Smooth muscle cell of the brain vasculature (primary cell): ENCODE results near the gene HSD11B2.

Experiments used
- DNase-seq: peaks from one replicate; pipeline ENCODE4 v3.0.0-alpha.2; 2012; ENCODE audit warnings: low read depth, low spot score

Gene HSD11B2

DNA sequence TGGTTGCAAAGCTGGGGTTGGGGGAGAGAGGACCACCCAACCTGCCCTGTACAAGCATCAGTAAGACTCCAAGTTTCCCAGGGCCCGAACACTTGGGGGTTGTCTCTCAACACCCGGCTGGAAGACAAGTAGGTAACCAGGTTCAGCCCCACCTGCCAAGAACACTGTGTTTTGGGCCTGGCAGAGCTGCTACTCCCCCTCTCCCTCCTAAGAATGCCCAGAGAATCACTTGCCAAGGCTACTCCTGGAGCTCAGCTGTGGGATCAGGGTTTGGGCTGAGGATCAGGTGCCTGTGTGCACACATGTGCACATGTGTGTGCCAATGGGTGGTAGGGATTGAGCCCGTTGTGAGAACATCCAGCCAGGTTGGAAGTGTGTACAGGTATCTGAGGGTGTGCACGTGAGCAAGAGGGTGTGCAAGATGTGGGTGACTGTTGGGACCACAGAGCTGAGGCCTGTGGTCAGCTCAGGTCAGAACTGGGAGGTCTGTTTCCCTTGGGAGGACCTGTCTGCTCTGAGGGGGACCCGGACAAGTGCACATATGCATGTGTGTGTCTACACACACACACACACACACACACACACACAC, 2.3 kb downstream of the HSD11B2 start:
- DNase-seq = no peak

DNA sequence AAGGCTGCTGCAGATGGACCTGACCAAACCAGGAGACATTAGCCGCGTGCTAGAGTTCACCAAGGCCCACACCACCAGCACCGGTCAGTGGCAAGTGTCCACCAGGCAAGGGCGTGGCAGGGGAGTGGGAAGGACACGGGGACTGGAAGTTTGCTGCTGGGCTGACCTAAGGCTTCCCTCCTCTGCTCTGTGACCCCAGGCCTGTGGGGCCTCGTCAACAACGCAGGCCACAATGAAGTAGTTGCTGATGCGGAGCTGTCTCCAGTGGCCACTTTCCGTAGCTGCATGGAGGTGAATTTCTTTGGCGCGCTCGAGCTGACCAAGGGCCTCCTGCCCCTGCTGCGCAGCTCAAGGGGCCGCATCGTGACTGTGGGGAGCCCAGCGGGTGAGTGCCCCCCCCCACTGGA, 4.8 kb downstream of the HSD11B2 start:
- DNase-seq = no peak

DNA sequence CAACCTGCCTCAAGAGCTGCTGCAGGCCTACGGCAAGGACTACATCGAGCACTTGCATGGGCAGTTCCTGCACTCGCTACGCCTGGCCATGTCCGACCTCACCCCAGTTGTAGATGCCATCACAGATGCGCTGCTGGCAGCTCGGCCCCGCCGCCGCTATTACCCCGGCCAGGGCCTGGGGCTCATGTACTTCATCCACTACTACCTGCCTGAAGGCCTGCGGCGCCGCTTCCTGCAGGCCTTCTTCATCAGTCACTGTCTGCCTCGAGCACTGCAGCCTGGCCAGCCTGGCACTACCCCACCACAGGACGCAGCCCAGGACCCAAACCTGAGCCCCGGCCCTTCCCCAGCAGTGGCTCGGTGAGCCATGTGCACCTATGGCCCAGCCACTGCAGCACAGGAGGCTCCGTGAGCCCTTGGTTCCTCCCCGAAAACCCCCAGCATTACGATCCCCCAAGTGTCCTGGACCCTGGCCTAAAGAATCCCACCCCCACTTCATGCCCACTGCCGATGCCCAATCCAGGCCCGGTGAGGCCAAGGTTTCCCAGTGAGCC, 5.8 kb downstream of the HSD11B2 start:
- DNase-seq = no peak

DNA sequence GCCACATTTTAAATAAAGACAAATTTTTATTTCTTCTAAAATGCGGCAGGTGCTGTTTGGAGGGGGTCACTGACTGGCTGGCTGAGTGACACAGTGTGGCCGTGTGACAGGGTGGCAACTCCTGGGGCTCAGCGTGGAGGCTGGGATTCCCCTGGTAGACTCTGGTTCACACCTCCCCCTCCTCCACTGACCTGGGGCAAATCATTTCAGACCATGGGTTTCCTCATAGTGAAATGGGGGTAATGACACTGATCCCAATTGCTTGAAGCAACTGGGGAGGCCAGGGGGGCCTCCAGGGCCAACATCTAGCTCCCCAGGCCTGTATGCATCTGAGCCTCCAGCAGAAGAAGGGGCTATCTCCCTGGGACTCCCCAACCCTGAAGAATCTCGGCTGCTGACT, 6.6 kb downstream of the HSD11B2 start:
- no peak for DNase-seq

DNA sequence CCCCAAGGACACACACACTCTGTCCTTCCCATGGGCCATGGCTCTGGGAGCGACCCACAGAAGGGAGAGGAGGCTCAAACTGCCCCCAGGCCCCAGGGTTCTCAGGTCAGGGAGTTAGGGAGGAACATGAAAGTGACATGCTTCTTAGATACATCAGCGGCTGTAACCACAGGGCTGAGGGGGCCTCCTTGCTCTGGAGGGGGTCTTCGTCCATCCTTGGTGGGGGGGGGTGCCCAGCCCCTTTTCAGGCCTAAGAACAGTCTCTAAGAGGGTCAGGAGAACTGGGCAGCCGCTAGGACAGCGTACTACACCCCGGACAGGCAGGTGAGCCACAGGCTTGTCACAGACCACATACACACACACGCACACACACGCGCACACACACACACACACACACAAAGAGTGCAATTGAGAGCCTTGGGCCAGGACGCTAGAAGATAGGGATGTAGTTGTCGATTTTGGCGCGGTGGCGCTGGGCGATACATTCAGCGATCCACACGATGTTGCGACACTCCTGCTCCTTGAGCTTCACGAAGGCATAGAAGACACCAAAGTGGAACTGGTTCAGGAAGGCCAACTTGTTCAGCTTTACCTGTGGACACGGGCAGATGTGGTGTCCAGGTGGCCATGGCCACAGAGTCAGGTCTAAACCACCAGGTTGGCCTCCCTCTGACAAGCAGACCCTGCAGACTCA, 7.3 kb downstream of the HSD11B2 start:
- DNase-seq = no peak

DNA sequence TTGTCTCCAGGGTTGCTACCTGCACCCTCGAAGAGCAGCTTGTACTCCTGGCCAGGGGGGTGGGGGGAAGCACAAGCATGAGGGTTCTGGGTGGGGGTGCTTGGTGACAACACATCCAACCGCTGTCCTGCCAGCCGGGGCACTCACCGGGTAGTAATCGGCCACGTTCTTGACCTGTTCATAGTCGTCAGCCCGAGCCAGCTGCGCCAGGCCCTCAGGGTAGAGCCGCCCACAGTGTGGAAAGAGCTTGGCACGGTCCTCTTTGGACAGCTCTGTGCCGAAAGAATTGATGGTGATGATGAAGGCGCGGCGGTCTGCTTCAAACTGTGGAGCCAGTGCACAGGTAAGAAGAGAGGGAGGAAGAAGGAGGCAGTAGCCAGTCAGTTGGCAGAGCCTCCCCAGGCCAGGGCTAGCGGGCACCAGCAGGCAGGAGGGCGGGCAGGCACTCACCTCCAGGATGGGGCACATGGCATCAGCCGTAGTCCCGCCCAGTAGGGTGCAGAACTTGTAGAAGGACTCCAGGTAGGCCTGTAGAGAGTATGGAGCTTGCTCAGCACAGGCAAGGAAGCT, 8.0 kb downstream of the HSD11B2 start:
- DNase-seq = no peak

DNA sequence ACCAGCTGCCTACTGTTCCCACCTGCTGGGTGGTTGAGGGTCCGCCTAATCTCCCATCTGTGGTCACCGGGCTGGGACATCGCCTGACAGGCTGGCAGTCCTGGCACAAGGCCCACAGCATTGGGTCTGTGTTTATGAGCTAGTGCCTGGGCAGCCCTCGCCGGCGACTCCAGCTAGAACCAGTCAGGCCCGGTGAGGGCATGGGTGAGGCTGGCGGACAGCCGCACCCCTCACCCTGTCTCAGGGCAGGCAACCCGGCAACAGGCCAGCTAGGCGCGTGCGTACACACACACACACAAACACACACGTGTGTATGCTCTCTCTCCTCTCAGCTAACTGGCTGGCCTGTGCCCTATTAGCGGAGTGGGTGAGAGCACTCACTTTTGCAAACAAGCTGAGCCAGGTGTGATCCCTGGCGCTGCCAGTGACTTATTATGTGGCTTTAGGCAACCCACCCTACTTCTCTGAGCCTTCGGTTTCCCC, 10.4 kb downstream of the HSD11B2 start:
- no peak for DNase-seq

DNA sequence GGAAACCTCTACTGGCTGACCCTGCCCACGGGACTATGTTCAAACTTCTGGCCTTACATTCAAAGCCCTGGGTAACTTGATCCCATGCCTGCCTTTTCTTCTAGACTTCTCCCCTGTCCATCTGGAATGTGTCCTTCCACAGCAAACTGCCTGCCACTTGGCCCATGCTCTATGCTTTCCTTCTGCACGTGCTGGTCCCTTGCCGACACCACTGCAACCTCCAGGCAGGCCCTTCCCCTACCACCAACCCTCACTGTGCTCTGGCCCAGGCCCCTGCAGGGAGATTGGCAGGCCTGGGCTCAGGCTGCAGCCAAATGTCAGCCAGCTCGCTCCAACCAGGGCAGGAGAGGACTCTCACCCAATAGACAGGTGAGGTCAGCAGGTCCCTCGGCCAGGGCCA, 11.0 kb downstream of the HSD11B2 start:
- DNase-seq = no peak

DNA sequence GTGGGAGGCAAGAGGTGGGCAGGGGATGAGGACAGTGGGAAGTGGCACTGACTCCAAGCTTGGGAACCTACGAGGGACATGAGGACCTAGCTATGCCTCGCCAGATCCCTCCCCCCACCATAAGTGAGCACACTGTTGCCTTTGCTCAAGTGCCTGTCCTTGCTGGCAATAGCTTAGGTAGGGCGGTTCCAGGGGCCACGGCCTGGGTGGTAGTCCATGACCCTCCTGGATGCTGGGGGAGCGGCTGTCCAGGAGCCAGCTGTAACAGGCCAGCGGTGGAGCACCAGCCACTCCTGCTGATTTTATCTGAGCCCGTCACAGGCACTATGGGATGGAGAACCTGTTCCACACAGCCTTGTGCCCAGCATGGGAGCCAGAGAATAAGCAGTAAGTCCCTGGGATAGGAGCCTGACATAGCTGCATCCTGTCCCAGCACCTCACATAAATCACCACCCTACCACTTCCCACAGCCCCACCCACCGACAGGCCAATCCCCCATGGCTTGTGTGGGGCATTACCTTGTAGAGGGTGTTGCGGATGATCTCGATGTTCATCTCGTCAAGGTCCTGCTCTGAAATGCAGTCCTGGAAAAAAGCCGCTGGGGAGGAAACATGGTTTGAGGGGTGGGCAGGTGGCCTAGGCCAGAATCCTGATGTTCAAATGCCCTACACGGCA, 11.8 kb downstream of the HSD11B2 start:
- no peak for DNase-seq

DNA sequence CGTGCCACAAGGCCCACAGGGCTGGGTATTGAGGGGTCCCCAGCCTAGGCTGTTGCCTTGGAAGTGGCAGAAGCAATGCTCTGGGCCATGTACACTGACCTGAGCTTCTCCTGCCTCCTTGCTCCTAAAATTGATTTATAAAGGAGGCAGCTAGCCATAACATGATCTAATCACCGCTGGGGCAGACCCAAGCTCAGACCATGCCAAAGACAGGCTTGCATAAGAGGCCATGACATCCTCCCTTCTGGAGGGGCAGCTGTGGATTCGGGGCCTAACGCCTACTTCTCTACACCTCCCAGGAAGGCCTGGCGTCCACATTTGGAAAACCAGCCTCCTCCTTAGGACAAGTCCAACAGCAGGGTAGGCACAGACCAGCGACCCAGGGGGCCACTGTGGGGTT, 12.3 kb downstream of the HSD11B2 start:
- no peak for DNase-seq

DNA sequence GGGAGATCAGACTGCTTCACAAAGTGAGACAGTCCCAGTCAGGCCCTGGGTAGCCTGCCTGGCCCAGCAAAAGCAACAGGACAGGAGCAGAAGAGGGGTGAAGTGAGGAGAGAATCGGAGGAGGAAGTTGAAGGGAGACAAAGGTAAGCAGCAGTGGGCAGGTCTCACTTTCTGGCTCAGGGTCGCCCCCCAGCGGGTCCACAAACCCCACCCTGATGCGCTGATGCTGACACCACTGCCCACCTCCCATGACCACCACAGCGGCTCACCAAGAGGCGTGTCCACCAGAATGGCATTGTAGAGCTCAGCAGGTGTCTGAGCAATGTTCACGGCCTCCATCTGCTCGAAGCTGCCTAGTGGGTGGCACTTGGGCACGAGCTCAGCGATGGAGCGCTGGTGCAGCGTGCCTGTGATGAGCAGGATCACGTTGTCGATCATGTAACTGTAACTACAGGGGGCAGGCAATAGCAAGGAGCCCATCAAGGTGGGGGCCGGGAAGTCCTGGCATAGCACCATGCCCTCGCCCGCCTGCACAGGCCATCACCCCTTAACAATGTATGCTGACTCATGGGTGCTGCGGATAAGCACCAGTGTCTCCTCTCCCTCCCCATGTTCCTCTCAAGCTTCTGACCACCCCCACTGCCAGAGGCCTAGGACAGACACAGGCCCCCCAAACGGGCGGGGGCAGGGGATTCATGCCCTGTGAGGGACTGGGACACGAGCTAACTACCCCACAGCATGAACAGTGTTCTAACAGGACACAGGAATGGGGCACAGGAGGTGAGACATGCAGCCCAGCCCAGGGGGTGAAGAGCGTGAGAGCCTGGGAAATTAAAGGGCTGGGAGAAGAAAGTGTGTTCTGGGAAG, 13.6 kb downstream of the HSD11B2 start:
- no peak for DNase-seq

DNA sequence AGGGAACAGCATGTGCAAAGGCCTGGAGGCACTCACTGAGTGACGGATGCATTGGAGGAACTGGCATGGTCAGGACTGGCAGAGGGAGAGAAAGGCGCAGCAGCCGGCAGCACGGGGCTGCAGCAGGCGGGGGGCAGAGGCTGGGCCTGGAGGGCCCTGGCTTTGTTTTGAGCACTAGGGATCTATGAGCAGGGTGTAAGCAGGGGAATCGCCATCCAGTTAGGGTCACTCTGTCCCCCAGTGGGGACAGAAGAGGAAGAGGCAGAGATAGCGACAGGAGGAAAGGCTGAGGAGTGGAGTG, 14.2 kb downstream of the HSD11B2 start:
- no peak for DNase-seq

DNA sequence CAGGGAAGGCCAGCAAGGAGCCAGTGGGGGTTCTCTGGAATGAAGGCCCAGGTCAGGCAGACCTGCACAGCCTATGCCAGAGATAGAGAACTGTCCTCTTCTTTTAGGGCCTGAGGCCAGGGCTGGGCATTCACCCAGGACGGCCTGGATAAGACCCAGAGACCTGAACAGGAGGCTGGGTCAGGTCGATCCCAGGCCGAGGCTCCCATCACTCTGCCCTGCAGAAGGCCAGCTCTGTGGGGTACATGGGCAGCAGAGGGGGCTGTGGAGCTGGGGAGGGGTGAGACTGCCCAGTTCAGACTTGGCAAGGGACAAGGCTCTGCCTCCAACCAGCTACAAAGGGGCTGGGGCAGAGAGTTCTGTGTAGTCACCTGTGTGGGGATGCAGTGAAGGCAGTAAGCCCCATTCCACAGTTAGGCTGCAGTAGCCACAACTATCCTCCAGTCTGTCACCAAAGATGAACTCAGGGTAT, 14.6 kb downstream of the HSD11B2 start:
- no peak for DNase-seq

DNA sequence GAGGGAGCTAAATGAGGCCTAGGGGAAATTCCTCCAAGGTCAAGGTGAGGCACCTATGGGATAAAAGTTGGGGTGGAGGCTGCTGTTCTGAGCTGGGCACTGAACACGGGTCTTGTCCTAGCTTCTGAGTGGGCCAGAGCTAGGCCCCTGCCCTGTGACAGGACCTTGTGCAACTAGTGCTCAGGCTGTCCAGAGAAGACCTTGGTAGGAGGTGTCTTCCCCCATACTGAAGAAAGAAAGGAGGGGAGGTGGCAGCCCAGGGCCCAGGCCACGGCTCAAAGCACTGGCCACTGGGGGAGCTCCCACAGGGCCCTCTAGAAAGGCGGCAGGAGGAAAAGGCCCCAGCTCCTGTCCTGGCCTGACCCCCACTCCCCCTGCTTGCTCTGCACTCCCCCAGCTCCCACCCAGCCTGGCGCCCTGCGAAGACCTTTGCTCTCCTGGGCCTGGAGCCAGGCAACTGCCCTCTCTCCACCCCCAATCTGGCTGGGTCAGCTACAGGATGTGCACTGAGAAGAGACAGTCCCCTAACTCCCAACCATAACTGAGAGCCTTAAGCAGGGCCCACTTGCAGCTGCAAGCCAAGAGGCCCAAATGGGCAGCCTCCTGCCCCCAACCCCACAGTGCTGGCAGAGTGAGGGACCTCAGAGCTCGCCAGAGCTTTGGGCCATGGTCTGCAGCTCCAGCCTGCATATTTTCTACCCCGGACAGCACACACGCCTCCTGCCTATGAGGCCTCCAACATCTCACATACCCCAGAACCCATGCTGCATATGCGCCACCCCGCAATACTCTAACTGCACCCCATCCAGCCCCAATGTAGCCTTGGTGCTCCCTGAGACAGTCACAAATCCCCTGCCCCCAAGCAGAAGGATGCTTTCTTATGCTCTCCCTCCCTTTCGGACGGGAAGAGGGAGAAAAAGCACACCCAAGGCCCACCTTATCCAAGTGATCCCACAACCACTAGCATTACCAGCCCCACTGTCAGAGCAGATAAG, 15.3 kb downstream of the HSD11B2 start:
- DNase-seq = no peak

DNA sequence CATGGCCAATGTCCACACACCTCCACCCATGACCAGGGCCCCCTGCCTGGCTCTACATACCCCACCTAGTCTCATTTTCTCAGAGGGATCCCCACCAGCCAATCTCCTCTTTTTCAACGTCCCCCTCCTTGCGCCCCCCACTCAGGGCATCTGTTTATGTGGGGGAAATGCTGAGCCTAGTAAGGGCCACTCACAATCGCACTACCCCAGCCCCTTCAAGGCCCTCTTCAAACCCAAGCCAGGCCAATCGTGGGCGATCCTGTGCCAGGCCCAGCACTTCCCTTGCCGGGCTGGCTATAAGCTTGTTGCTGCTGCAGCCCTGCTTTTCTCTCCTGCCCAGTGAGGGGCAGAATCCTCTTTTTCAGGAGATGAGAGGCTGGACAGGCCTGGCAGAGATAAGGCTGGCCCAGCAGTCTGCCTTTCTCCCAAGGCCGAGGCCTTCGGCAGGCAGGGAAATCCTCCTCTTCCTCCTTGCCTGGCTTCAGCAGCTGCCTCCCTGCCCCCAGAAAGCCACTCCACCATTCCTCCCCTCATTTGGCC, 16.1 kb downstream of the HSD11B2 start:
- DNase-seq = no peak

DNA sequence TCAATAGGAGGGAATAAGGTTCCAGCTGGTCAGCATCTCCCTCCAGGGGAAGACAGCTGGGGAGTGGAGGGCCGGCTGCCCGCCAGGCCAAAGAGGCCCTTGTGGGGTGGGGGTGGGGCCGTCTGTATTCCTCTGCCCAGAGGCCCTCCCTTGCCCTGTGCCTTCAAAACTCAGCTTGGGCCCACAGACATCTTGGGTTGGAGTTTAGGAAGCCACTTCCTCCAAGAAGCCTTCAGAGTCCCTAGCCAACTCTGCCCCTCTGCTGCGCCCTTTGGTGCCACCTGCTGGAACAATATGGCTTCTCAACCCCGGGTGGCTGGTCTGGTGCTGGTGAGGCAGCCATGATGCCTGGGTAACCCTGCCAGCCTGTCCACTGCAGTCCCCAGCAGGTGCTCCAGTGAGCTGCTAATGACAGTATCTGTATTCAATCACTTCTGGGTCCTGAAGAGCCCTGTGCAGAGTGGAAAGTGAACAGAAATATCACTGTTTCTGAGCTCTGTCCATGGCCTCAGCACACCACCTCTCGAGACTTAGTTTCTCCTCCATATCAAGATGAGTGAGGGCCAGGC, 16.7 kb downstream of the HSD11B2 start:
- no peak for DNase-seq

DNA sequence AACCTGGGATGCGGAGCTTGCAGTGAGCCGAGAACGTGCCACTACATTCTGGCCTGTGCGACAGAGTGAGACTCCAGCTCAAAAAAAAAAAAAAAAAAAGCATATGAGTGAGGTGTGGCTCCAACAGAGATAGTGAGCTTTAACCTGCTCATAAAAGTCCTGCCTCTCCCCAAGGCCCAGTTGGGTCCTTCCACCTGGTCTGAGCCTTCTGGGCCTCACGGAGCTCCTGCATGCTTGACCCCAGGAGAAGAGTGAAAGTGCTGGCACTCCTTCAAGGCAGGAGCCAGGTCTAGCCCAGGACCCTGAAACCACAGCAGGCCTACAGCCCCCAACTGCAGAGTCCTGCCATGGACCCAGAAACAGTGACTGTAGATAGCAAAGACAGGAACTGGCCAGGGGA, 17.7 kb downstream of the HSD11B2 start:
- DNase-seq = no peak

DNA sequence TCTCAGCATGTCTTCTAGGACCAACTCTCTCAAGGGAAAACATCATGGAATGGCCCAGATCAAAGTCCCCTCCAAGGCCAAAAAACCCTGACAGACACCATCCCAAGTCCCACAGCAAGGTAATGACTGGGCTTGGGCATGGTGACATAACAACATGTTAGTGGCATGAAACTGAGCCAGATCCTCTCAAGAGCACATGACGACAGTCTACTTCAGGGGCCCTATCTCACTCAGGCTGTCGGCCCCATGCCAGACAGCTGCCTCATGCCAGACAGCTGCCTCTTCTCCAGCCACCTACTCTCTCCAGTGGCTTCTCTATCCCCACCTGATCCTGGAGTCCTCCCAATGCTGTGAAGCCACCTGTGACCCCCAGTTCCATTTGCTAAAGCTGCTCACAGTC, 18.4 kb downstream of the HSD11B2 start:
- no peak for DNase-seq

DNA sequence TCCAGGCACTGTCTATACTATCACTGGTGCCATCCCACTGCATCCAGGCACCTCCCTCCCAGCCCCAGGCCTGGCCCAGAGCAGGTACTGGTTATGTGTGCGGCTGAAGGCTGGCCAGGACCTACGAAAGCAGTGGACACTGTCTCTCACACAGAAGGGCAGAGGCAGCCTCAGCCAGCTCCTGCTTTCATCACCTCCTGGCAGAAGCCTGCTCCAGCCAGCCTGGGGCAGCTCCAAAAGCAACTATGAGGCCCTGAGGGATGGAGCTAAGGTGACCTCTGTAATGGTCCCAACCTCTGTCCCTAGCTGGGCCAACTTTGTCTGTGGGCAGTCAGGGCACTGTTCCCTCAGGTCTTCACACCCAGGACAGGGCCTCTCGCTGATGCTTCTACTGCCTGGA, 18.8 kb downstream of the HSD11B2 start:
- no peak for DNase-seq
